ENCODE data around the gene ADNP2.

ADNP2 gene

GRCh38 chr18:80184243-80184772, 75.2 kb downstream of the ADNP2 start:
- no peaks in the 10 kb centered on the region for H3F3A ChIP-seq (ENCODE audit: low read depth)
- H3K4me3 ChIP-seq (ENCODE audit: low read length, poor library complexity, severe bottlenecking): no peak overlapping the region
- H3K4me2 ChIP-seq (ENCODE audit: low read depth, low read length, poor library complexity, severe bottlenecking): no peak overlapping the region
- H3K36me3 ChIP-seq (ENCODE audit: insufficient read depth, low read length): no peaks in the 10 kb centered on the region
- no peak overlapping the region for H2AFZ ChIP-seq (ENCODE audit: low read length)
- peaks cover 16% of the 10 kb centered on the region; the same call in 1 of the 2 replicates for H3K9me3 ChIP-seq (ENCODE audit: insufficient read depth, low read depth, low read length)
- H4K20me1 ChIP-seq (ENCODE audit: insufficient read depth, low read length, poor library complexity, severe bottlenecking): no peaks in the 10 kb centered on the region
- no peaks in the 10 kb centered on the region for H3K9me2 ChIP-seq (replicated peaks; ENCODE audit: low read depth, low read length)
- H3K4me1 ChIP-seq (ENCODE audit: insufficient read depth, low read length, poor library complexity, severe bottlenecking): no peaks in the 10 kb centered on the region
- H3K27me3 ChIP-seq (ENCODE audit: insufficient read depth, low read length, poor library complexity, severe bottlenecking): no peaks in the 10 kb centered on the region
- TF ChIP-seq EZH2phosphoT487 (IDR thresholded peaks at IDR 0.05; ENCODE audit: borderline replicate concordance) (no peak), CTCF (conservative IDR thresholded peaks at IDR 0.05; ENCODE audit: low read length) (no peak)
- no peaks in the 10 kb centered on the region for H3K79me2 ChIP-seq (ENCODE audit: insufficient read depth, low read length)
- no peak overlapping the region for H3K9ac ChIP-seq (ENCODE audit: low read depth, low read length, poor library complexity, severe bottlenecking)

GRCh38 chr18:80185545-80185944, 76.5 kb downstream of the ADNP2 start:
- Histone ChIP-seq H3K9ac (ENCODE audit: low read depth, low read length, poor library complexity, severe bottlenecking) (no peak overlapping the region), H2AFZ (ENCODE audit: low read length) (no peak overlapping the region), H3K4me2 (ENCODE audit: low read depth, low read length, poor library complexity, severe bottlenecking) (no peak overlapping the region), H3F3A (ENCODE audit: low read depth) (no peaks in the 10 kb centered on the region), H4K20me1 (ENCODE audit: insufficient read depth, low read length, poor library complexity, severe bottlenecking) (no peaks in the 10 kb centered on the region), H3K36me3 (ENCODE audit: insufficient read depth, low read length) (no peaks in the 10 kb centered on the region), H3K4me1 (ENCODE audit: insufficient read depth, low read length, poor library complexity, severe bottlenecking) (no peaks in the 10 kb centered on the region), H3K79me2 (ENCODE audit: insufficient read depth, low read length) (no peaks in the 10 kb centered on the region), H3K27me3 (ENCODE audit: insufficient read depth, low read length, poor library complexity, severe bottlenecking) (no peaks in the 10 kb centered on the region), H3K9me3 (ENCODE audit: insufficient read depth, low read depth, low read length) (peaks cover 20% of the 10 kb centered on the region; the same call in 1 of the 2 replicates), H3K4me3 (ENCODE audit: low read length, poor library complexity, severe bottlenecking) (no peak overlapping the region), H3K9me2 (replicated peaks; ENCODE audit: low read depth, low read length) (no peaks in the 10 kb centered on the region)
- TF ChIP-seq EZH2phosphoT487 (IDR thresholded peaks at IDR 0.05; ENCODE audit: borderline replicate concordance): no peak
- TF ChIP-seq CTCF (conservative IDR thresholded peaks at IDR 0.05; ENCODE audit: low read length): no peak

GRCh38 chr18:80187956-80188642, 79.0 kb downstream of the ADNP2 start:
- no peaks in the 10 kb centered on the region for H3F3A ChIP-seq (ENCODE audit: low read depth)
- no peak overlapping the region for H3K4me2 ChIP-seq (ENCODE audit: low read depth, low read length, poor library complexity, severe bottlenecking)
- H3K9ac ChIP-seq (ENCODE audit: low read depth, low read length, poor library complexity, severe bottlenecking): no peak overlapping the region
- H3K4me1 ChIP-seq (ENCODE audit: insufficient read depth, low read length, poor library complexity, severe bottlenecking): no peaks in the 10 kb centered on the region
- no peaks in the 10 kb centered on the region for H3K9me2 ChIP-seq (replicated peaks; ENCODE audit: low read depth, low read length)
- peaks cover 25% of the 10 kb centered on the region; the same call in 1 of the 2 replicates for H3K9me3 ChIP-seq (ENCODE audit: insufficient read depth, low read depth, low read length)
- no peak overlapping the region for H3K4me3 ChIP-seq (ENCODE audit: low read length, poor library complexity, severe bottlenecking)
- no peaks in the 10 kb centered on the region for H4K20me1 ChIP-seq (ENCODE audit: insufficient read depth, low read length, poor library complexity, severe bottlenecking)
- no peaks in the 10 kb centered on the region for H3K27me3 ChIP-seq (ENCODE audit: insufficient read depth, low read length, poor library complexity, severe bottlenecking)
- TF ChIP-seq EZH2phosphoT487 (IDR thresholded peaks at IDR 0.05; ENCODE audit: borderline replicate concordance) (no peak), CTCF (conservative IDR thresholded peaks at IDR 0.05; ENCODE audit: low read length) (no peak)
- H2AFZ ChIP-seq (ENCODE audit: low read length): no peak overlapping the region
- no peaks in the 10 kb centered on the region for H3K79me2 ChIP-seq (ENCODE audit: insufficient read depth, low read length)
- H3K36me3 ChIP-seq (ENCODE audit: insufficient read depth, low read length): no peaks in the 10 kb centered on the region
